Measurements from ENCODE around the gene CCDC137. TPM values are rescaled to one million over a fixed set of nuclear protein-coding genes. Genes with fewer than 3 reads are reported as not detected.

CCDC137 gene
- total RNA-seq, 2 experiments from 2014 or later: 30.8 to 32.3 TPM

DNA sequence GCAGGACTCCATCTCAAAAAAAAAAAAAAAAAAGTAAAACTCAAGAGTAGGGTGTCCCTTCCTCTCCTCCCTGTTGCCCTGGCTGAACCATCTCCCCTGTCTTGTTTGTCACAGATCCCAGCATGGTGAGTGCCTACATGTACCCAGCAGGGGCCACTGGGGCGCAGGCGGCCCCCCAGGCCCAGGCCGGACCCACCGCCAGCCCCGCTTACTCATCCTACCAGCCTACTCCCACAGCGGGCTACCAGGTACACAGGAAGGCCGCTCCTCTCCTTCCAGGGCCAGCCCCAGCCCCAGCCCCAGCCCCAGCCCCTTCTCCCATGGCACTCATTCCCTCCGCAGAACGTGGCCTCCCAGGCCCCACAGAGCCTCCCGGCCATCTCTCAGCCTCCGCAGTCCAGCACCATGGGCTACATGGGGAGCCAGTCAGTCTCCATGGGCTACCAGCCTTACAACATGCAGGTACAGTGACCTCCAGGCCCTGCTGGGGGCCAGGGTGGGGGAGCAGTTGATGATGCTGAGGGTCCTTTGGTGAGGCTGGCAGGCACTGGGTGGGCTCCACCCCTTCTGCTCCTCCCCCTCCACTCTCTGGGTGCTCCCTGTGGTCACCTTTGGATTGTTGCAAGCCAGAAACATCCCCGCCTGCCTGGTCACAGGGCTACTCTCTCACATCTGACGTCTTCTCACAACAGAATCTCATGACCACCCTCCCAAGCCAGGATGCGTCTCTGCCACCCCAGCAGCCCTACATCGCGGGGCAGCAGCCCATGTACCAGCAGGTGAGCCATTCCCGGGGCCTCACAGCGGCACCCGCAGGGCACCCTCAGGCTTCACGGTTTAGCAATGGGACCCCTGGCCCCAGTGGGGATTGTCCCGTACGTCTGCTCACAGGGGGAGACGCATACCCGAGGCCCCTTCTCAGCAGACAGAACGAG lies 34.1 kb downstream of the CCDC137 start:
- no peaks in the 10 kb centered on the region for H3K27me3 Mint-ChIP-seq (ENCODE audit: low read depth)
- intact Hi-C loops (cut with micrococcal nuclease): loop anchor here (5.0 kb wide), 1 partner anchor 148 kb away; the partner anchor contains the start of gene FAAP100
- DNase-seq: no peak
- CTCF ChIA-PET: interaction anchor here (0.6 kb wide), 1 partner anchor 370 kb away, joined by 3 read pairs; no protein-coding TSS in a partner anchor
- H3K36me3 Mint-ChIP-seq (ENCODE audit: low read depth): peaks cover 41% of the 10 kb centered on the region
- no peaks in the 10 kb centered on the region for H3K9me3 Mint-ChIP-seq
- H3K4me1 Mint-ChIP-seq (ENCODE audit: low read depth): peaks cover 30% of the 10 kb centered on the region
- no peak overlapping the region for H3K4me3 Mint-ChIP-seq
- H3K27ac Mint-ChIP-seq: no peak overlapping the region

DNA sequence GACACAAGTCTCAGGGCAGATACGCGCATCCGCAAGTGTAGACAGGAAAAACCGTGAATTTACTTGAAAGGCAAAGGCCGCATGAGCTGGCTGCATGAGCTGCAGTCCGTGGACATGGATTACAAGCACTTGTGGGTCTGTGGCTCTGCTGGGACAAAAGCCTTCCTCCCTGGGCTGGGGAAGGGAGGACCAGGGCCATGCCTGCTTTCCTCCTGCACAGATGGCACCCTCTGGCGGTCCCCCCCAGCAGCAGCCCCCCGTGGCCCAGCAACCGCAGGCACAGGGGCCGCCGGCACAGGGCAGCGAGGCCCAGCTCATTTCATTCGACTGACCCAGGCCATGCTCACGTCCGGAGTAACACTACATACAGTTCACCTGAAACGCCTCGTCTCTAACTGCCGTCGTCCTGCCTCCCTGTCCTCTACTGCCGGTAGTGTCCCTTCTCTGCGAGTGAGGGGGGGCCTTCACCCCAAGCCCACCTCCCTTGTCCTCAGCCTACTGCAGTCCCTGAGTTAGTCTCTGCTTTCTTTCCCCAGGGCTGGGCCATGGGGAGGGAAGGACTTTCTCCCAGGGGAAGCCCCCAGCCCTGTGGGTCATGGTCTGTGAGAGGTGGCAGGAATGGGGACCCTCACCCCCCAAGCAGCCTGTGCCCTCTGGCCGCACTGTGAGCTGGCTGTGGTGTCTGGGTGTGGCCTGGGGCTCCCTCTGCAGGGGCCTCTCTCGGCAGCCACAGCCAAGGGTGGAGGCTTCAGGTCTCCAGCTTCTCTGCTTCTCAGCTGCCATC lies 34.9 kb downstream of the CCDC137 start:
- H3K36me3 Mint-ChIP-seq (ENCODE audit: low read depth): peaks cover 48% of the 10 kb centered on the region
- no peak overlapping the region for H3K27ac Mint-ChIP-seq
- intact Hi-C loops (cut with micrococcal nuclease): loop anchor here (5.0 kb wide), 1 partner anchor 149 kb away; the partner anchor contains the start of gene FAAP100
- H3K9me3 Mint-ChIP-seq: no peaks in the 10 kb centered on the region
- peak; percentile 30 for DNase-seq
- CTCF ChIA-PET: interaction anchor here (1.0 to 1.3 kb wide), 2 partner anchors 25 to 36 kb away, joined by 3 to 5 read pairs; no protein-coding TSS in a partner anchor
- H3K4me1 Mint-ChIP-seq (ENCODE audit: low read depth): peaks cover 35% of the 10 kb centered on the region
- H3K27me3 Mint-ChIP-seq (ENCODE audit: low read depth): no peaks in the 10 kb centered on the region
- peak overlapping the region; percentile 95 for H3K4me3 Mint-ChIP-seq

DNA sequence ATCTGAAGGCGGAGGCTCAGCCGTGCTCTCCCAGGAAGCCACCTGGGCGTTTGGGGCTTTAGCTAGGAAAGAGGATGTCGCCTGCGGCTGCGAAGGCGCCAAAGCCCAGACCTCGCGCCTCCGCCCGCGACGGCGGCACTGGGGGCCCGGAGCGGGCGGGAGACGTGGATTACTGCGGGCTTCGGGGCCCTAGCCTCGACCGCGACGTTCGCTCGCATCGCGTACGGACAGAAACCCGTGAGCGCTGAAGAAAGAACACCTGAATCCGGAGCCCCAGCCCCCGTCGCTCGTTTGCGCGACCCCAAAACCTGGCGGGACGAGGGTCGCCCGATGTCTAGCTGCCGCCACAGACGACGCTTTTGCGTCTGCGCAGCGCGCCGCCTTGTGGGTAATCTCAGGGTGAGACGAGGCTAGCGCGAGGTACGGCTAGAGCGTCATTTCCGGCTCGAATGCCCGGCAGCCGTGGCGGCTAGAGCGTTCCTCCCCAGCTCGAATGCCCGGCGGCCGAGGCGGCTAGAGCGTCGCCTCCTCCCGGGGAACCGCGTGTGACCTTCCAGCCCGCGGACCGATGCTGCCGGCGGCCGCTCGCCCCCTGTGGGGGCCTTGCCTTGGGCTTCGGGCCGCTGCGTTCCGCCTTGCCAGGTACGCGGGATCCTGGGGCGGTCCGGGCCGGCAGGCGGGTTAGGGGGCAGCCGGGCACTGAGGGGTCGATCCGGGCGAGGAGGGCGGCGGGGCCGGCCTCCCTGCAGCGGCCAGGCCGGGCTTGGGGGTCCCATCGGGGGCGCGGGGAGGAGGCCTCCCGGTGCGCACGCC lies 36.6 kb downstream of the CCDC137 start, which contains the start of gene MRPL12:
Gene MRPL12 (plus strand): TSS at position 434 of the 813 bp plus-strand sequence. CDS start 135 bp downstream, at position 569.
- H3K4me3 Mint-ChIP-seq: peak within 1 kb of the TSS; percentile 95
- peaks cover 38% of the 10 kb centered on the region for H3K4me1 Mint-ChIP-seq (ENCODE audit: low read depth)
- H3K27me3 Mint-ChIP-seq (ENCODE audit: low read depth): no peaks in the 10 kb centered on the region
- CTCF ChIA-PET: interaction anchor here (1.3 to 1.4 kb wide), 2 partner anchors 20 to 27 kb away, joined by 3 to 5 read pairs; partner anchors contain the start of genes ARL16 and HGS
- H3K36me3 Mint-ChIP-seq (ENCODE audit: low read depth): peaks cover 42% of the 10 kb centered on the region
- peak; percentile 91 for DNase-seq
- peak within 1 kb of the TSS; percentile 88 for H3K27ac Mint-ChIP-seq
- intact Hi-C loops (cut with micrococcal nuclease): loop anchor here (1.0 to 5.0 kb wide), 3 partner anchors 20 to 191 kb away; partner anchors contain the start of genes ACTG1, ARL16 and FAAP100
- H3K9me3 Mint-ChIP-seq: no peaks in the 10 kb centered on the region

DNA sequence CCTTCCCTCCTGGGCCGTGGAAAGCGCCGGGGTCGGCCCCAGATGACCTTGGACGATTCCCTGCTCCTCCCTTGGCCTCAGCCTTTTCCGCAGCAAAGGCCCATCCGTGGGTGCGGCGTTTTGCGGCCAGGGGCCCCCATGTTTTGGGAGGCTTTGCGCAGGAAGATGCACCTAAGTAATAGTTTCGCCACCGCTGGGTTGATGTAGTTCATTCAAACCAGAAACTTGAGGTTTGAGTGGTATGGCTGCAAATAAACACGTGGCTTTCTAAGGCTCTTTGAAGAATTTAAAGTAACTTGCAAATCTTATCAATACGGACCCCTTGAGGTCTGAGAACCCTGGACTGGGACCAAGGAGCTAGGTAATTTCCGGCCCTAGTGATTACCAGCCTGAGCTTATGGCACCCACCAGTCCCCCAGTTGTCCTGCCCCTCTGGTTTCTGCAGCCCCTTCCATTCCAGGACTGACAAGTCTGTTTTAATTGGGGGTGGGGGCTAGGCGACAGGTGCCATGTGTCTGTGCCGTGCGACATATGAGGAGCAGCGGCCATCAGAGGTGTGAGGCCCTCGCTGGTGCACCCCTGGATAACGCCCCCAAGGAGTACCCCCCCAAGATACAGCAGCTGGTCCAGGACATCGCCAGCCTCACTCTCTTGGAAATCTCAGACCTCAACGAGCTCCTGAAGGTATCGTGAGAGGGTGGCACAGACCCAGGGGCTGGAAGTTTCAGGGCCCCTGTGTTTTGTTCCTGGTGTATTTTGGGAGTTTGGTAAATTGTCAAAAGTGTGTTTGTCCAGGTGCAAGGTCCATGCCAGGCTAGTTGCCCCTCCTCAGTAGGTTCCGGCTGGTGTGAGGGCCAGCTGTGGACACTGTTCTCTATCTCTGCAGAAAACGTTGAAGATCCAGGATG lies 37.5 kb downstream of the CCDC137 start:
- no peaks in the 10 kb centered on the region for H3K9me3 Mint-ChIP-seq
- DNase-seq: peak; percentile 31
- H3K36me3 Mint-ChIP-seq (ENCODE audit: low read depth): peaks cover 42% of the 10 kb centered on the region
- H3K4me1 Mint-ChIP-seq (ENCODE audit: low read depth): peaks cover 40% of the 10 kb centered on the region
- intact Hi-C loops (cut with micrococcal nuclease): loop anchor here (1.0 to 5.0 kb wide), 3 partner anchors 21 to 192 kb away; partner anchors contain the start of genes ACTG1, ARL16 and FAAP100
- CTCF ChIA-PET: no interaction called here
- H3K4me3 Mint-ChIP-seq: peak overlapping the region; percentile 77
- peak overlapping the region; percentile 77 for H3K27ac Mint-ChIP-seq
- no peaks in the 10 kb centered on the region for H3K27me3 Mint-ChIP-seq (ENCODE audit: low read depth)

DNA sequence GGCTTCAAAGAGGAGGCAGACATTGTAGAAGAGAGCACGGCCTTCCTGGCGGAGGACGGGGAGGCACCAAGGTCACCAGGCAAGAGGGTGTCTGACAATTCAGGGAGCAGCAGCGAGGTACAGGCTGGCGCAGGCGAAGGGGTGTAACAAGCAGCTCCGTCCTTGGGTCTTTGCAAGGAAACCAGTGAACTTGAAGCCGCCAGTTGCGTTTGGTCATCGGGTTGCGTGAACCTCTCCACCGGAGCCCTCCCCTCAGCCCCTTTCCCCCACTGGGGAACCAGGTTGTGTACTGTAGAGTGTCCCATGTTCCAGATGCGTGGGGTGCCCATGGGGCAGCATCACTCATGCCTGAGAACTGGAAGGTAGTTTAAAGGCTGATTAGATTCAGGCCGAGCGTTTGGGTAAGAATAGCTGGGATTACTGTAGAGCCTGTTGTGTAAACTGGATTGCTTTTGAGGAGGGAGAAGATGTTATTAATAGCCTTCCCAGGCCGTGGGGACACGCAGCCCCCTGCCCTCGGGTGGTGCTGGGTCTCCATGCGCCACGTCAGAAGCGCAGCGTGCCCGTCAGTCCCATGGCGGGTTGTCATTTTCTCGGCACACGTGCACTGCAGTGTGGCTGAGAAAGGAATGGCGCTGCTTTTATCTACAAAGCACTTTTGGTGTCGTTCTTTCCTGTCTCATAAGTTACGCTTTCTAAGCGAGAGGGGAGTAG lies 39.1 kb downstream of the CCDC137 start:
- H3K4me3 Mint-ChIP-seq: peak overlapping the region; percentile 34
- DNase-seq: no peak
- peaks cover 43% of the 10 kb centered on the region for H3K36me3 Mint-ChIP-seq (ENCODE audit: low read depth)
- no peaks in the 10 kb centered on the region for H3K9me3 Mint-ChIP-seq
- H3K27me3 Mint-ChIP-seq (ENCODE audit: low read depth): no peaks in the 10 kb centered on the region
- peaks cover 49% of the 10 kb centered on the region for H3K4me1 Mint-ChIP-seq (ENCODE audit: low read depth)
- peak overlapping the region; percentile 46 for H3K27ac Mint-ChIP-seq
- intact Hi-C loops (cut with micrococcal nuclease): no loop called here
- CTCF ChIA-PET: no interaction called here

DNA sequence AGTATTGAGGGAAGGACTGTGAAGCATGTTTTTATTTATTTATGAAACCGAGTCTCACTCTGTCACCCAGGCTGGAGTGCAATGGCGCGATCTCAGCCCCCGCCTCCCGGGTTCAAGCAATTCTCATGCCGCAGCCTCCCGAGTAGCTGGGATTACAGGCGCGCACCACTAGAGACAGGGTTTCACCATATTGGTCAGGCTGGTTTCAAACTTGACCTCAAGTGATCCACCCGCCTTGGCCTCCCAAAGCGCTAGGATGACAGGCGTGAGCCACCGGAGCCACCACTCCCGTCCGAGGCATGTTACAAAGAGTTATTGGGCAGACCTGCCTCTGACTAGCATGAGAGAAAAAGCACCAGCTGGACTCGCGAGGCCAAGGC lies 39.7 kb downstream of the CCDC137 start:
- Mint-ChIP-seq H3K4me1 (ENCODE audit: low read depth) (peaks cover 49% of the 10 kb centered on the region), H3K36me3 (ENCODE audit: low read depth) (peaks cover 42% of the 10 kb centered on the region), H3K9me3 (no peaks in the 10 kb centered on the region), H3K4me3 (peak overlapping the region; percentile 34), H3K27me3 (ENCODE audit: low read depth) (no peaks in the 10 kb centered on the region), H3K27ac (peak overlapping the region; percentile 46)
- CTCF ChIA-PET: no interaction called here
- DNase-seq: no peak
- intact Hi-C loops (cut with micrococcal nuclease): no loop called here

DNA sequence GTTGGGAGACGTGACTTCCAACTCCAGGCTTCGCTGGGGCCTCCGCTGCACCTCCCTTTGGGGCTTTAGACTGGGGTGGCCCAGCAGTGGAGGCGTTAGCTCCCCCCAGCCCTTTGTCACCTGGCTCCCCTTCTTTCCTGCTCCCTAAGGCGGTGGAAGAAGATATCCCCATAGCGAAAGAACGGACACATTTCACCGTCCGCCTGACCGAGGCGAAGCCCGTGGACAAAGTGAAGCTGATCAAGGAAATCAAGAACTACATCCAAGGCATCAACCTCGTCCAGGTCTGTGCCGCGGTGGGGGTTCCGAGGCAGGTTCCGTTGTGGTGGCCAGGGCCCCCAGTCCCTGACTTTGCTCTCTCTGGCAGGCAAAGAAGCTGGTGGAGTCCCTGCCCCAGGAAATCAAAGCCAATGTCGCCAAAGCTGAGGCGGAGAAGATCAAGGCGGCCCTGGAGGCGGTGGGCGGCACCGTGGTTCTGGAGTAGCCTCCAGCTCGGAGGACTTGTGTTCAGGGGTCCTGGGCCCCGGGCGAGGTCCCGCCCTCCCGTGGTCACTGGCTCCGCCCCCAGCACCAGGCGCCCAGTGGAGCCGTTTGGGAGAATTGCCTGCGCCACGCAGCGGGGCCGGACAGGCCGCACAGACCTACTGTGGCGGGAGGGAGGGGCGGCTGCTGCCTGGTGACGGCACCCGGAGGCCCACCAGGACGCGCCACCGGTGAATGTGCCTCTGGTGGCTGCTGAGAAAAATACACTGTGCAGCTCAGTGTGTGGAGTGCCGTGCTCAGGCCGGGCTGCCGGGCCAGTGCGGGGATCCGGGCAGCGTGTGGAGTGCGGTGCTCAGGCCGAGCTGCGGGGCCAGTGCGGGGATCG lies 40.5 kb downstream of the CCDC137 start:
- Mint-ChIP-seq H3K4me1 (ENCODE audit: low read depth) (peaks cover 44% of the 10 kb centered on the region), H3K9me3 (no peaks in the 10 kb centered on the region), H3K27me3 (ENCODE audit: low read depth) (no peaks in the 10 kb centered on the region), H3K36me3 (ENCODE audit: low read depth) (peaks cover 38% of the 10 kb centered on the region), H3K4me3 (no peak overlapping the region), H3K27ac (no peak overlapping the region)
- CTCF ChIA-PET: no interaction called here
- intact Hi-C loops (cut with micrococcal nuclease): no loop called here
- no peak for DNase-seq

DNA sequence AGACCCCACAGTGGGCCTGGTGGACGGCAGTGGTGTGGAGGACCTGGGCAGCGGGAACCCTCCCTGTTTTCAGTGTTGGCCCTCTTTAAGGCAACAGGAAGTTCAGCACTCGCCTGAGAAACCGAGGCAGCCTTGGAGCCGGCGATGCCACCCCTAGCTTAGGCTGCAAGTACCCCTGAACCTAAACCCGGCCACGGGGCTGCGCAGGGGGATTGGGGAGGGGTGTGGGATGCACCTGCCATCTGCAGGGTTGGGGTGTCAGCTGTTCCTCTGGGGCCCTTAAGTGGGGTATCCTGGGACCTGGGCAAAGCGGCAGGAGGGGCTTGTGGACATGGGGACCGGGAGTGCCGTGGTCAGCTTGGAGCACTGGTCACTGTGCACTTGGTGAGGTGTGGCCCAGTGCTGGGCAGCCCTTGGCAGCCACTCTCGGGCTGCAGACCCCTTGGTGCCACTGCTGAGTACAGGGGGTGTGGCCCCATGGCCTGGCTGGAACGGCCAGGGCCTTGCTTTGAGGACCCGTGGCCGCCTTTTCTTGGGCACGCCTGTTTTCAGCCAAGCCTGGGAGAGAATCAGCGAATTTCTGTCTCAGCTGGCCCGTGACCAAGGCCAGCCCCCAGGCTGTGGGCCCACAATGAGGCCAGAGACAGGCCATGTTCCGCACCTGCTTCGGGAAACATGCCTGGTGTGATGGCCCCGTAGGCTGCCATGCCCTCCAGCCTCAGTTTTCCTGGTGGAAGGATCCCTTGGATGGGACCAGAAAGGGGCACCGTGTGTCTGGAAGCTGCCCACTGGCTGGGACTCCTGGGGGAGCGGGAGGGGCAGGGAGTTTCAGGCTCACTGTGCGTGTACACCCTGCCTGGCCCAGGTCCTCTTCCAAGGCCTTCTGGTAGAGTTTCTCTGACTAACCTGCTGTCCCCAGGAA lies 41.4 kb downstream of the CCDC137 start:
- H3K4me3 Mint-ChIP-seq: no peak overlapping the region
- CTCF ChIA-PET: interaction anchor here (1.4 kb wide), 1 partner anchor 107 kb away, joined by 3 read pairs; no protein-coding TSS in a partner anchor
- H3K27ac Mint-ChIP-seq: no peak overlapping the region
- no peaks in the 10 kb centered on the region for H3K9me3 Mint-ChIP-seq
- H3K4me1 Mint-ChIP-seq (ENCODE audit: low read depth): peaks cover 40% of the 10 kb centered on the region
- intact Hi-C loops (cut with micrococcal nuclease): no loop called here
- no peaks in the 10 kb centered on the region for H3K27me3 Mint-ChIP-seq (ENCODE audit: low read depth)
- H3K36me3 Mint-ChIP-seq (ENCODE audit: low read depth): peaks cover 32% of the 10 kb centered on the region
- no peak for DNase-seq

DNA sequence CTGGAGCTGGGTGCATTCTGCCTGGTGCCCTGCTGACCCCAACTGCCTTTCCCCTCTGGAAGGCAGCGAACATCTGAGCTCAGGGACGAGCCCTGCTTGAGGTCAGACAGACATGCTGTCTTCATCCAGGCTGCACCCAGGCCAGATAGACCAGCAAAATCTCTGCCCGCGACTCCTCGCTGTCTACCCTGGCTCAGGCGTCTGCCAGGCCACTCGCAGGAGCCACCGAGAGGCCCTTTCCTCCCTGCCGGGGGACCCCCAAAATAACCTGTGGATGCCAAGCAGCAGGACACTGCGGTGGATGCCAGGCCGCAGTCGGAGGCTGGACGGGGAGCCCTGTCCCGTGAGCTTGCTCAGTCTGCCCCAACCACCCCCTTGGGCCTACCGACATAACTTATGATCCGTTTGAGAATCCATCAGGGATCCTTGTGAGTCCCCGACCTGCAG lies 42.2 kb downstream of the CCDC137 start:
- H3K27ac Mint-ChIP-seq: no peak overlapping the region
- H3K4me3 Mint-ChIP-seq: no peak overlapping the region
- intact Hi-C loops (cut with micrococcal nuclease): no loop called here
- H3K27me3 Mint-ChIP-seq (ENCODE audit: low read depth): no peaks in the 10 kb centered on the region
- H3K36me3 Mint-ChIP-seq (ENCODE audit: low read depth): peaks cover 30% of the 10 kb centered on the region
- H3K4me1 Mint-ChIP-seq (ENCODE audit: low read depth): peaks cover 44% of the 10 kb centered on the region
- DNase-seq: no peak
- no peaks in the 10 kb centered on the region for H3K9me3 Mint-ChIP-seq
- CTCF ChIA-PET: interaction anchor here (0.6 to 1.4 kb wide), 2 partner anchors 107 to 230 kb away, joined by 3 read pairs; no protein-coding TSS in a partner anchor
